Right ventricle myocardium inferior (tissue), 1 donor: ENCODE measurements around the gene NAALADL1. TPM values are rescaled to one million over a fixed set of nuclear protein-coding genes. Genes with fewer than 3 reads are reported as not detected.

Experiments used
- ATAC-seq: fragments of 200-7000 bp; cut with Tn5 transposase; one replicate; pipeline ENCODE4 v1.9.1; 2020; ENCODE audit warnings: mild to moderate bottlenecking, moderate library complexity
- DNase-seq: peaks from one replicate; pipeline ENCODE4 v3.0.0; 2021; ENCODE audit errors: missing footprints
- intact Hi-C: fragments of 100-400 bp; cut with DNase I; formaldehyde crosslinking; loops from one replicate; pipeline ENCODE4 v1.11.0; 2022
- total RNA-seq: library from RNA; stranded (reverse); fragmentation: NEBNext Ultra II Directional; extraction: Animal tissue kit (Norgen Biotek cat#: 25700); gene quantifications from one replicate; pipeline ENCODE4 v1.2.1, GENCODE V29; 2021
- donor health status: DM: no; HTN: yes; CAD: no; lungs with severe emphysema.

Gene NAALADL1
- total RNA-seq, 1 donor from 2014 or later: 3.4 TPM

- intact Hi-C loops: loop anchor here (1.0 to 5.0 kb wide), 3 partner anchors 33 to 57 kb away; partner anchors contain the start of genes SAC3D1, SNX15 and ZNHIT2
- ATAC-seq (no peak), DNase-seq (no peak)
Observed at GRCh38 chr11:65084598-65085375, 26.4 kb upstream of the NAALADL1 start.

GRCh38 chr11:65083834-65084597, 25.7 kb upstream of the NAALADL1 start, which contains the start of the genes CDCA5 and ZFPL1:
Gene CDCA5, minus strand, starts transcription at chr11:65084040. Its CDS starts 62 bp downstream, at chr11:65083978.
Gene ZFPL1, plus strand, starts transcription at chr11:65084222. Its CDS starts 477 bp downstream, at chr11:65084699.
- peak; percentile 96 for DNase-seq
- intact Hi-C loops: loop anchor here (1.0 to 5.0 kb wide), 3 partner anchors 33 to 57 kb away; partner anchors contain the start of genes SAC3D1, SNX15 and ZNHIT2
- ATAC-seq: peak; percentile 95

- ATAC-seq (no peak), DNase-seq (no peak)
- intact Hi-C loops: loop anchor here (5.0 kb wide), 2 partner anchors 41 to 56 kb away; partner anchors contain the start of genes SAC3D1 and SNX15
Observed at GRCh38 chr11:65083134-65083833, 24.9 kb upstream of the NAALADL1 start.

- no peak for ATAC-seq
Observed at GRCh38 chr11:65078786-65079342, 20.5 kb upstream of the NAALADL1 start.

GRCh38 chr11:65078151-65078550, 19.8 kb upstream of the NAALADL1 start:
- ATAC-seq: peak; percentile 60
- DNase-seq: no peak
- intact Hi-C loops: no loop called here

More at GRCh38 chr11:65078786-65079342, 20.5 kb upstream of the NAALADL1 start:
- intact Hi-C loops: no loop called here
- no peak for DNase-seq

GRCh38 chr11:65077451-65077850, 19.1 kb upstream of the NAALADL1 start:
- no peak for ATAC-seq
- intact Hi-C loops: no loop called here

GRCh38 chr11:65072631-65072966, 14.2 kb upstream of the NAALADL1 start:
- ATAC-seq: no peak
- intact Hi-C loops: no loop called here

More at GRCh38 chr11:65077451-65077850, 19.1 kb upstream of the NAALADL1 start:
- no peak for DNase-seq

GRCh38 chr11:65071907-65072630, 13.7 kb upstream of the NAALADL1 start:
- DNase-seq (no peak), ATAC-seq (no peak)
- intact Hi-C loops: no loop called here

More at GRCh38 chr11:65072631-65072966, 14.2 kb upstream of the NAALADL1 start:
- no peak for DNase-seq

GRCh38 chr11:65069217-65069616, 10.9 kb upstream of the NAALADL1 start:
- intact Hi-C loops: no loop called here
- DNase-seq: no peak
- no peak for ATAC-seq

- DNase-seq (peak; percentile 31), ATAC-seq (no peak)
- intact Hi-C loops: no loop called here
Observed at GRCh38 chr11:65067446-65067845, 9.1 kb upstream of the NAALADL1 start.

GRCh38 chr11:65066805-65067291, 8.5 kb upstream of the NAALADL1 start:
- no peak for DNase-seq
- intact Hi-C loops: no loop called here
- ATAC-seq: no peak

GRCh38 chr11:65066315-65066714, 8.0 kb upstream of the NAALADL1 start:
- DNase-seq: peak; percentile 17
- ATAC-seq: no peak
- intact Hi-C loops: no loop called here

- intact Hi-C loops: no loop called here
- DNase-seq (peak; percentile 41), ATAC-seq (no peak)
Observed at GRCh38 chr11:65065851-65066250, 7.5 kb upstream of the NAALADL1 start.

- DNase-seq (no peak), ATAC-seq (no peak)
- intact Hi-C loops: no loop called here
Observed at GRCh38 chr11:65064847-65065240, 6.5 kb upstream of the NAALADL1 start.

GRCh38 chr11:65063532-65063931, 5.2 kb upstream of the NAALADL1 start:
- ATAC-seq (no peak), DNase-seq (no peak)
- intact Hi-C loops: no loop called here

- ATAC-seq (no peak), DNase-seq (no peak)
- intact Hi-C loops: no loop called here
Observed at GRCh38 chr11:65060913-65061408, 2.6 kb upstream of the NAALADL1 start.

GRCh38 chr11:65059959-65060824, 1.8 kb upstream of the NAALADL1 start:
- ATAC-seq (no peak), DNase-seq (peak; percentile 11)

More at GRCh38 chr11:65059959-65060824, 1.8 kb upstream of the NAALADL1 start:
- intact Hi-C loops: no loop called here
